HG02840 (cell line): ENCODE data around the gene TJP3.
"Not testable (repeated sequence)": the region's sequence is repeated elsewhere in the genome, so short reads cannot be mapped to it uniquely, and the experiment has no call there.

Experiments used
- ATAC-seq: cut with Tn5 transposase; IDR thresholded peaks from one replicate; pipeline ENCODE4 v1.9.1; 2021; ENCODE audit warnings: mild to moderate bottlenecking, moderate library complexity, moderate number of reproducible peaks; ENCODE audit not compliant: unreplicated experiment, low FRiP score

TJP3 gene

DNA sequence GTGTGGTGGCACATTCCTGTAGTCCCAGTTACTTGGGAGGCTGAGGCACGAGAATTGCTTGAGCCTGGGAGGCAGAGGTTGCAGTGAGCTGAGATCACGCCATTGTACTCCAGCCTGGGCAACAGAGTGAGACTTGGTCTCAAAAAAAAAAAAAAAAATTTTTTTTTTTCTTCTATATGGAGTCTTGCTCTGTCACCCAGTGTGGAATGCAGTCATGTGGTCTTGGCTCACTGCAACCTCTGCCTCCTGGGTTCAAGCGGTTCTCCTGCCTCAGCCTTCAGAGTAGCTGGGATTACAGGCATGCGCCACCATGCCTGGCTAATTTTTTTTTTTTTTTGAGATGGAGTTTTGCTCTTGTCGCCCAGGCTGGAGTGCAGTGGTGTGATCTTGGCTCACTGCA is 57.6 kb downstream of the TJP3 start:
- ATAC-seq, result not testable (repeated sequence)

DNA sequence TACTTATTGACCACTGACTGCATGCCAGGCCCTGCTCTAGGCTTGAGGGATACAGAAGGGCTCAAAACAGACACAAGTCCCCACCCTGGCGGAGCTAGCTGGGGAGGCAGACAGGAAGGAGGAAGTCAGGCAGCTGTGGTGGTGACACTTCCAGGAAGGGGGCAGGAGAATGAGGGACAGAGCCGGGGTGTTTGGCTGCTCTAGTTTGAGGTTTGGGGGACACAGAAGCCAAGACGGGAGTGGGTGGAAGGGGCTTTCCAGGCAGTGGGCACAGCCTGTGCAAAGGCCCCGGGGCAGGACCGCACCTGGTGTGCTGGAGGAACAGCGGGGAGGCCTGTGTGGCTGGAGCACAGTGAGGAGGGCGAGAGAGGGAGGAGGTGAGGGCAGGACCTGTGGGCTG is 58.3 kb downstream of the TJP3 start:
- no peak for ATAC-seq

DNA sequence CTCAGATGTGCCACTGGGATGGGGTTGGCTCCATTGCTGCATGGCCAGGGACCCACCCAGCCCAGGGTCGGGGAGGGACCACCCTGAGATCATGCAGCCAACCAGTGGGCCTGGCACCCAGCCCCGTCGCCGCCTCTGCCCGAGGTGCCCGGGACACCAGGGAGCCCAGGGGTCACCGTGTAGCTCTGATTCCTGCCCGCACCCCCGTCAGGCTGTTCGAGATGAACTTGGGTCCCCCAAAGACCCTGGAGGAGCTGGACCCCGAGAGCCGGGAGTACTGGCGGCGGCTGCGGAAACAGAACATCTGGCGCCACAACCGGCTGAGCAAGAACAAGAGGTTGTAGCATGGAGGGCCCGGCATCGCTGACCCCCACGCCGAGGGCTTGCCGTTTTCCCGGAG is 58.9 kb downstream of the TJP3 start:
- no peak for ATAC-seq

DNA sequence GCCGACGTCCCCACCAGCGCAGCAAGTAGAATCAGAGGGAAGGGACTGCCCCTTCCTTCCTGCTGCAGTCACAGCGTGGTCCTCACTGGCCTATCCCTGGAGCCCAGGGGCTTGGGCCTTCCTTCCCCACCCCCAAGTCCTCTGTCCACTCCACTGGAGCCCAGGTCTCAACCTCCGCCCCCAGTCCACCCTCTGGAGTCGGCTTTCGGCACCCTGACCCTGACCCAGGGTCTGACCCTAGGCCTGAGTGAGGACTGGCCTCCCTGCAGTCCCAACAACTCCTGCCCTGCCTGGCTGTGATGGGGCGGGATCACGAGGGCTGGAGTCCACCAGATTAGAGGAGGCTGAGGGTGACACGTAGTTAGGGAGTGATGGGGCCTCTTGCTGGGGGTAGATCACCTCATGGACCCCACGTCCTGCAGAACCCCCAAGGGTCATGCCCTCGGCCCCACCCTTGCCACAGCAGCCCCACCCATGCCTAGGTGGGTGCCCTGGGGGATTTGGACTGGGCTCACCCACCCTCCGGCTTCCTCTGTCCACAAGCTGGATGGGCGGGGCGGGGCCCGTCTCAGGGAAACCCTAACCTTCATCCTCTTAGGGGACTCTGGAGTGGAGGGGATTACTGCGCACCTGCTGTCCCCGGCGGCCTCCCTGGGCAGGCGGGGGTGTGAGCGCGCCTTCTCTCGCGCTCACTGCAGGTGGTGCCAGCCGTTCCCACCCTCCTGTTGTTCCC is 60.0 kb downstream of the TJP3 start:
- ATAC-seq, result no peak

DNA sequence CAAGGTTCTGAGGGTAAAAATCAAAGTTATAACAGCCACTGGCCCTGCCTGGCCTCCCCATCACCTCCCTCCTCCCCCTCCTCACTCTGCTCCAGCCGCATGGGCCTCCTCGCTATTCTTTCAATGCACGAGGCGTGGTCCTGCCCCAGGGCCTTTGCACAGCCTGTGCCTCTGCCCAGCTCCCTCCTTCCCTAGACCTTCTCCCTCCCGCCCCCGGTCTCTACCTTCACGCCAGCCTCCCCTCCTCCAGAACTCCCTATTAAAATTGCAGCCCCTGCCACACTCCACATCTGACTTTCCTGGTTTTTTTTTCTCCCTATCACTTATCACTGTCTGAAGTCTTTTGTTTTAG is 60.5 kb downstream of the TJP3 start:
- no peak for ATAC-seq

DNA sequence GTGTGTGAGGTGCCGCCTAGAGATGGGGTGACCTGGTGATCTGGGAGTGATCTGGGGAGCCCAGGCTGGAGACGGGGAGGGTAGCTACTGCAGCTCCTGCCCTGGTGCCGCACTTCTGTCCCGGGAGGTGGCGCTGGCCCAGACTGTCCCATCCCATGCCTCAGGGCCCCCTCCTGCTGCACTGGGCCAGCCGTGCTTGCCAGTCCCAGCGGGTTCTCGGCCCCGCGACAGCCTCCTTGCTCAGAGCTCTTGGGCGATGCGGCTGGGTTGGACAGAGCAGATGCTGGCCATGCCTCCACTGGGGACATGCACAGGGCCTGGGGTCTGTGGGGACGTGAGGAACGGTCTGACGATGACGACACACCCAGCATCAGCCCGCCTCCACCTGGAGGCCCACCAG is 61.3 kb downstream of the TJP3 start:
- ATAC-seq, result no peak

DNA sequence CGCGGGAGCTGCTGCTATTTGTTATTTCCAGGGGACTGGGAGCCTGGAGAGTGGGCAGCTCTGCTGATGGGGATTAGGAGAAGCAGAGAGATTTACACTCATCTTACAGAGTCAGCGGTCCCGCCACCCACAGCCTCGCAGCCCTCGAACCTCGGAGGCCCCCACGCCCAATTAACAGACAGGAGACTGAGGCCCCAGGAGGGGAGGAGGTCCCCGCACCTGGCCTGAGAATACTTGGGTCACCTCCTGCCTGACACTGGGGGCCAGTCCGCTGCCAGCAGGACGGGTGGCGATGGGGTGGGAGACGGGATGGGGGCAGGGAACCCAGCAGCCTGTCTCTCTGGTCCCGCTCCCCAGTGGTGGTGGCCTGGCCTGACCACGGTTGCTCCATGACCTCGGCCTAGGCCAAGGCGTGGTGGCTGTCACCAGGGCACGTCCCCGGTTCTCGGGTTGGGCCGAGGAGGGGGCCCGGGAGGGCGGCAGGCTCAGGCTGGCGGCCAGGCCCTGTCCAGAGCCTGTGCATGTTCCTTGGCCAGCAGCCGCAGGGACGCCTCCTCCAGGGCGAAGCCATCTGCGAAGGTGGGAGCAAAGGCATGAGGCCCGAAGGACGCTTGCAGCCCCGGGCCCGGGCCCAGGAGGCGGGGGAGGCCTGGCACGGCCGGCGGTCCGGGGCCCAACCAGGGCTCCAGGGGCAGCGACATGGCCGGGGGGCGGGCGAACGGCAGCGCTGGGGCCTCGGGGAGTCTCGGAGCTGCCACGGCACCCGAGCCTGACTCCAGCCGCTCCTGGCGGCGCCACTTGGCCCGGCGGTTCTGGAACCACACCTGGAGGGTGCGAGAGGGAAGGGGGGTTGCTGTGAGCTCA is 62.2 kb downstream of the TJP3 start:
- no peak for ATAC-seq

DNA sequence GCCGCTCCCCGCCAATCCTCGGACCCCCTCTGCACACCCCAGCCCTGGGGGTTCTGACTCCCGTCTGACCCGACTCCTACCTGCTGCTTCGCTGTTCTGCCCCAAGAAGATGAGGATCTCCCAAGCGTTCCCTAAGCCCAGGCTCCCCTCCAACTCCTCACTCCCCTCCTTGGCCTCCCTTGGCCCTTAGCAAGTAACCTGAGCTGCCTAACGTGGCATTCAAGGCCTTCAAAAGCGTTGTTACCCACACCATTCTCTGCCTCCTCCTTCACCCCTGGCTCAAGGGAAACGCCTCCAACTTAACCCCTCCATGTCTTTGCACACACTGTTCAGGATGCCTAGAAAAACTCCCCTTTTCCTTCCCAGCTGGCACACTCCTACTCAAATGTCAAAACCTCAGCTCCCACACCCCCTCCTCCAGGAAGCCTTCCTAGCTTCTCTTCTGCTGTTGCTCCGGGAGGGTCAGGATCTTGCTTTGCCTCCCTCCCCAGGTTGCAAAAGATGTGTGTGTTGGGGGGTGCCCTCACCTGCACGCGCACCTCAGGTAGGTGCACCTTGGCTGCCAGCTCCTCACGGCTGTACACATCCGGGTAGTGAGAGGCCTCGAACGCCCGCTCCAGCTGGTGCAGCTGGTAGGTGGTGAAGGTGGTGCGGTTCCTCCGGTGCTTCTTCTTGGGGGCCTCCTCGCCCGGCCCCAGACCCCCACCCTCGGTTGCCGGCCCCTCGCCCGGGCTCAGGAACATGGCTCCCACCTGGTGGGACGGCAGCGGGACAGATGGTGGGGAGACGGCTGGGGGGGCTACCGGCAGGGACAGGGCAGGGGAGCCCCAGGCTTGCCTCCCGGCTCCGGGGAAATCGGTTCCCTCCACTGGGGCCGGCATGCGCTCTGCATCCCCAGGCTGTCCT is 63.1 kb downstream of the TJP3 start:
- no peak for ATAC-seq

DNA sequence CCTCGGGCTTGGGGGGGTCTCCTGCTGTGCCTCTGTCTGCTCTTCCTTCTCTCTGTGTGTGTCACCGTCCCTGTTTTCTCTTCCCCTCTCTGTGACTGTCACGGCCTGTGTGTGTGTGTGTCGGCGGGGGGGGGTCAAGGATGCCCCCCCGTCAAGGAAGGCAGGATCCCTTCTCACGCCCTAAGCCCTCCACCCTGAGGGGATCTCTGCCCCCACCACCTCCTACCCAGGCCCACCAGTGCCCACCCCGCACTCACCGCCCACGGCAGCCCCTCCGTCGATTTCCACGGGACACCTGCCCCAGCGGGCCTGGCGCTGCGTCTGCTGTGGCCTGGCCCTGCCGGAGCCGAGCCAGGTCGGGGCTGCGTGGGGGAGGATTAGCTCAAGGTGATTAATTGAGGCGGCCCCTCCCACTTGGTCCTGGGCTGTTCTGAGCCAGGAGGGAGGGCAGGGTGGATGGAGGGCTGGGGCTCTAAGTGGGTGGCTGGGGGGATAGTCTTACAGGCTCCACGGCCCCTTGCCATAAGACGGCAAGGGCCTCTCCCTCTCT is 63.8 kb downstream of the TJP3 start, which contains the start of gene RAX2:
Gene RAX2, minus strand, starts transcription at position 323 of the 550 bp plus-strand sequence. CDS start 486 bp downstream, outside the sequence.
- no peak for ATAC-seq

DNA sequence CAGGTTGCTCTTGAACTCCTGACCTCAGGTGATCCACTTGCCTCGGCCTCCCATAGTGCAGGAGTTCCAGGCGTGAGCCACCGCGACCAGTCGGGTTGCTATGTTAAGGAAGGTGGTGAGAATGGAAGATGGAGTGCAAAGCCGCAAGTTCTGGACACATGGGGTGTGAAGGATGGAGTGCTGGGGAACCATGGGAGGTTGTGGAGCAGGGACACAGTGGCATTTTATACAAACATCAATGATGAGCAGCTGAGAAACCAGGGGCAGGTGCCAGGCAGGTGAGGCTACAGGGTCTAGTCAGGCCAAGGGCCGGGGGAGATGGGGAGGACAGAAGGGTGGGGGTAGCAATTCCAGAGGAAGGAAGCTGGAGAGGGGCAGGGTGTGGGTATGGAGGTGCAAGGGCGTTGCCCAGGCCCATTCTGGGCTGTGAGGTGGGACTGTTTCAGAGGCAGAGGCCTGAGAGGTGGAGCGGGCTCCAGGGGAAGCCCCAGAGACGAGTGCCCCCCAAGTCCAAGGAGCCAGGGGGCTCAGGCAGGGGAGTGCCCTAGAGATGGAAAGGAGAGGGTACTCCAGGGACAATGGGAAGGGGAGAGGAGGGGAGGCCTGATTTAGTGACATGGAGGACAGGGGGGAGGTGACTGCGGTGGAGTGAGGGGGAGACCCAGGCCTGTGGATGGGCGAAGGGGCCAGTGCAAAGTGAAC is 65.8 kb downstream of the TJP3 start:
- ATAC-seq, result no peak

DNA sequence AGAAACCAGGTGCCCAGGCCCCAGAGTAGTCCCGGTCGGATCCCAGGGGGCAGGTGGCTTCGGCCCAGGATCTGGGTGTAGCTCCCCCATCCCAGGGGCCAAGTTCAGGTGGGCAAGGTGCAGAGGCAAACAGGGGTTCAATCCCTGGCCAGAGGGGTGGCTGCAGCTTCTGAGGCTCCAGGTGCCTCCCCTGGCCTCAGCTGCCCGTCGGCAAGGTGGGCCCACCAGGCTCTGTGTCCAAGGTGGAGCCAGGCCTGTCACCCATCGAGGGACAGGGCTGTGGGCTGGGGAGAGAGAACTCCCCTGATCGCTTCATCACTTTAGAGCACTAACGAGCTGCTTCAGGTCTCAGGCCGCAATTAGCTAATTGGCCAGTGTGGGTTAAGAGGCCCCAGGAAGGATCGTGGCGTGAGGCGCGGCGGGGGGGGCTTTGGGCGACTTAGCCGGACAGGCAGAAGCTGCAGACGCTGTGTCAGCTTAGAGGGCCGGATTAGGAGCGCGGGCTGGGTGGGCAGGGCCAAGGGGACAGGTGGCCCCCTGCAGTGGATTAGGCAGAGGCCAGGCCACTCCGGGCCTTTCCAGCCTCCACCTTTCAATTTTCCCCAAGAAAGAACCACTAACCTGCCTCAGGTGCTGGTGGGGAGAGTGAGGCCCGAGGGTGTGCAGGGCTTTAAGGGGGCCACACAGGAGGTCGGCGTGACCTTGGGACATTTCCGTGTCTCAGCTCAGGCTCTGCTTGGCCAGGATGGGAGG is 66.6 kb downstream of the TJP3 start:
- no peak for ATAC-seq

DNA sequence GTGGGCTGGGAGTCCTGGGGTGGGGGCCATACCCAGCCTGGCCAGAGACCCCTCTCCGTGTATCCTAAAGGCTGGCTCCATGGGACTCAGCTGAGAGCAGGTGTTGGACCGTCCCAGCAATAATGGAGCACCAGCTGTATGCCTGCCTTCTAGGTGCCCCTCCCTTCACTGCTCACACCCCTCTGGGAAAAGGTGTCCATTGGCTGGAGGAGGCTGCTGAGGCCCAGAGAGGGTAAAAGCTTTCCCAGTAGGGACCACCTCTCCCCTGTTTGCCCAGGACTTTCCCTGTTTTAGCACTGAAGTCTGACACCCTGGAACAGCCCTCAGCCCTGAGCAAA is 67.2 kb downstream of the TJP3 start:
- ATAC-seq, result no peak

DNA sequence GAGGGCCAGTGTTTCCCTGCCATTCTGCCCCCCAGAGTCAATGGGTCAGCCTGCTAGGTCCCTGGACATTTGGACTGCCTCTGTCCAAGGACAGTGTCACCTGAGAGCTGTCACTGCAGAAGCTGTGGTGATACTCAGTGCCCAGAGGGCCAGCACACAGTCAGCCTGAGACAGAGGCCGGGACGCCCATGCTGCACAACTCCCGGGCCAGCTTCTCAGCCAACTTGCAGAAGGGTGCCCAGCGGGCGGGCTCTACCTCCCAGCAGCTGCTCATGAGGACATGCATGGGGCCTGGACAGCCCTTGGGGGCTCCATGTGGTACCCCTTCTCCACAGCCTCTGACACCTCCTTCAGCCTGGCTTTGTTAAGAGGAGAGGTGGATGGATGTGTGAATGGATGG is 67.6 kb downstream of the TJP3 start:
- ATAC-seq, result no peak

DNA sequence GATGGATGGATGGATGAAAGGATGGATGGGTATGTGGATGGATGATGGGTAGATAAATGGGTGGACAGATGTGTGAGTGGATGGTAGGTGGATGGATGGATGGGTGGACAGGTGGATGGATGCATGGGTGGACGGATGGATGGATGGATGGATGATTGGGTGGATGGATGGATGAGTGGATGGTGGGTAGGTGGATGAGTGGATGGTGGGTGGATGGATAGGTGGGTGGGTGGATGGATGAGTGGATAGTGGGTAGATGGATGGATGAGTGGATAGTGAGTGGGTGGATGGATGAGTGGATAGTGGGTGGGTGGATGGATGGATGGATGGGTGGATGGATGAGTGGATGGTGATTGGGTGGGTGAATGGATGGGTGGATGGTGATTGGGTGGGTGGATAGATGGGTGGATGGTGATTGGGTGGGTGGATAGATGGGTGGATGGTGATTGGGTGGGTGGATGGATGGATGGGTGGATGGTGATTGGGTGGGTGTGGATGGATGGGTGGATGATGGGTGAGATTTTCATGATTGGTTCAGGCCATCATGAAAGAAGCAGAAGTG is 68.4 kb downstream of the TJP3 start:
- no peak for ATAC-seq

DNA sequence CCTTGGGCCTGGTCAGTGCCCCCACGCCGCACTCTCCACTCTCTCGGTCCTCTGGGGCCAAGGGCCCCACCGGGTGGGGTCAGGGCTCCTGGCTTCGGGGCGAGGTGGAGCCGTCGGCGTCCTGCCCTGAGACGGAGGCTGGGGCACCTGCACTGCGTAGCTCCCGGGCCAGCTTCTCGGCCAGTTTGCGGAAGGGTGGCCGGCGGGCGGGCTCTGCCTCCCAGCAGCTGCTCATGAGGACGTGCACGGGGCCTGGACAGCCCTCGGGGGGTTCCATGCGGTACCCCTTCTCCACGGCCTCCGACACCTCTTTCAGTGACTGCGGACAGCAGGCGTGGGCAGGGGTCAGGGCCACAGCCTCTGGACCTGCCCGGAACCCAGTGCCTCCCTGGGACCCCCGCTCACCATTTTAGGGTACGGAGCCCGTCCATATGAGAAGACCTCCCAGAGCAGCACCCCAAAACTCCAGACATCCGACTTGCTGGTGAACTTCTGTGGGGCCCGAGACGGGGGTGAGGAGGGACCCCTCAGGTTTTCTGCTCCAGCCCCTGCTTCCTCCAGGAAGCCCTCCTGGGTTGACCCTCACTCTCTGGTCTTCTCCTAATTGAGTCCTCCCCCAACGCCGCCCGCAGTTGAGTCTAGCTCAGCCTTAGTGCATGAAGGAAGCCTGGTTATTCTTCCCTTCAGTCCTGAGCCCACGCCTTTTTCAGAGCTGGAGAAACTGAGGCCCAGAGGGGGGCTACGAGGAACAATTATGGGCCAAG is 70.1 kb downstream of the TJP3 start:
- ATAC-seq, result no peak

DNA sequence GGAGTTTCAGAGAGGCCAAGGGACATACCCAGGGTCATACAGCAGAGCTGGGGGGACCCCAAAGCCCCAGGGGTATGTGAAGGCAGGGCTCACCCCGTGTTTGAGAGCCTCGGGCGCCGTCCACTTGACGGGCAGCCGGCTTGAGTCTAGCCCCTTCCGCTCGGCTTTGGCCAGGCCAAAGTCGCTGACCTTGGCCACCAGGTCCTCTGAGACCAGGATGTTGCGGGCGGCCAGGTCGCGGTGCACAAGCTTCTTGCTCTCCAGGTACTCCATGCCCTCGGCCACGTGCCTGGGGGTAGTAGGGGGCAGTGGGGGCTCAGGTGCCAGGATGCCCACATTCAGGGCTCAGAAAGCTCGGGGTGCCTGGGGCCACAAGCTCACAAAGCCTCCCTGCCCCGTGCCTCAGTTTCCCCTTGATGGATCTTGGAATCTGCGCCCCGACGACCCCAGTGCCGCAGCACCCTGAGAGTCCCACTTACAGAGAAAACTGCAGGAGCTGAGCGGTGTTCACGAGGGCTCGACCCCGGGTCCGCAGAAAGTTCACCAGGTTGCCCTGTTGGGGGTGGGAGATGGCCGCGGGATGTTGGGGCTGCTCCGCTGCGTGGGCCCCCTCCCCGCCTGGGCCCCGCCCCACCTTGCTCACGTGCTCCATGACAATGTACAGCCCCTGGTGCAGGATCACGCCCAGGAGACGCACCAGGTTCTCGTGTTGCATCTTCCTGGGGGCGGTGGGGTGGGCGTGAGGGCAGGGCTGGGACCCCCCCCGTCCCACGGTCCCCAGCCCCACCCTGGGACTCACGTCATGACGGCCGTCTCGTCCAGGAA is 70.9 kb downstream of the TJP3 start:
- ATAC-seq, result no peak

DNA sequence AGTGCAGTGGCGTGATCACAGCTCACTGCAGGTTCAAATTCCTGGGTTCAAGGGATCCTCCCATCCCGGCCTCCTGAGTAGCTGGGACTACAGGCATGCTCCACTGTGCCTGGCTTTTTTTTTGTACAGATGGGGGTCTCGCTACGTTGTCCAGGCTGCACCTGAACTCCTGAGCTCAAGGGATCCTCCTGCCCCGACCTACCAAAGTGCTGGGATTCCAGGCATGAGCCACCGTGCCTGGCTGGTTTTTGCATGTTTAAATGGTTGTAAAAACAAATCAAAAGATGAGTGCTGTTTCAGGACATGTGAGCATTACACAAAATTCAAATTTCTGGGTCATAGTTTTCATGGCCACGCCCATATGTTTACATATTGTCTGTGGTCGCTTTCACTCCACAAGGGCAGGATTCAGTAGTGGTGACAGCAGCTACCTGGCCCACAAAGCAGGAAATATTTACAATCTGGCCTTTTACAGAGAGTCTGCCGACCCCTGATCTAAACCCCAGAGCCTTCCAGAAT is 72.7 kb downstream of the TJP3 start:
- ATAC-seq, result no peak
